Calu3 (cell line): Measurements from ENCODE around the gene INKA1. TPM values are rescaled to one million over a fixed set of nuclear protein-coding genes. Genes with fewer than 3 reads are reported as not detected.

ENCODE experiments used
- BruUV-seq: library from RNA; stranded (reverse); fragments of 400-500 nt; replicated peaks from 2 replicates; lab custom pipeline; 2021; lab: Mats Ljungman, UMichigan
- CTCF ChIA-PET: fragments of 300-600 bp; sonication (Branson Sonifier 250); formaldehyde crosslinking; loops from one replicate; lab custom pipeline; 2022; ENCODE audit warnings: antibody characterized with exemption; lab: Charles Lee
- DNase-seq: peaks from one replicate; pipeline ENCODE4 v3.0.0; 2022
- H3K27ac Mint-ChIP-seq: one replicate; pipeline ENCODE4 v1.8.0; 2022; ENCODE audit warnings: mixed read lengths; ENCODE audit not compliant: unreplicated experiment
- H3K27me3 Mint-ChIP-seq: one replicate; pipeline ENCODE4 v1.8.0; 2022; ENCODE audit warnings: mixed read lengths; ENCODE audit not compliant: unreplicated experiment
- H3K36me3 Mint-ChIP-seq: one replicate; pipeline ENCODE4 v1.8.0; 2022; ENCODE audit warnings: mild to moderate bottlenecking, moderate library complexity, mixed read lengths; ENCODE audit not compliant: insufficient read depth, unreplicated experiment
- H3K4me1 Mint-ChIP-seq: one replicate; pipeline ENCODE4 v1.8.0; 2022; ENCODE audit warnings: mild to moderate bottlenecking, low read depth, mixed read lengths; ENCODE audit not compliant: unreplicated experiment
- H3K4me3 Mint-ChIP-seq: one replicate; pipeline ENCODE4 v1.8.0; 2022; ENCODE audit warnings: mild to moderate bottlenecking, low read depth, moderate library complexity, mixed read lengths; ENCODE audit not compliant: unreplicated experiment
- H3K9me3 Mint-ChIP-seq: one replicate; pipeline ENCODE4 v1.8.0; 2022; ENCODE audit warnings: low read depth, mixed read lengths; ENCODE audit not compliant: unreplicated experiment
- intact Hi-C: fragments of 100-400 bp; cut with micrococcal nuclease; formaldehyde crosslinking; loops from one replicate; pipeline ENCODE4 v1.10.0; 2022; ENCODE audit not compliant: unreplicated experiment
- total RNA-seq: library from RNA; stranded (reverse); gene quantifications from 2 replicates; pipeline ENCODE4 v1.2.3, GENCODE V29; 2022
- TF ChIP-seq, protein P1 (sequence below): fragments of 200-600 bp; IDR thresholded peaks from one replicate; pipeline ENCODE4 v1.8.0; 2022; ENCODE audit warnings: antibody characterized with exemption; ENCODE audit not compliant: unreplicated experiment

Gene INKA1
- total RNA-seq, 1 experiment from 2014 or later = 0.35 TPM

- TF ChIP-seq, protein P1, sequence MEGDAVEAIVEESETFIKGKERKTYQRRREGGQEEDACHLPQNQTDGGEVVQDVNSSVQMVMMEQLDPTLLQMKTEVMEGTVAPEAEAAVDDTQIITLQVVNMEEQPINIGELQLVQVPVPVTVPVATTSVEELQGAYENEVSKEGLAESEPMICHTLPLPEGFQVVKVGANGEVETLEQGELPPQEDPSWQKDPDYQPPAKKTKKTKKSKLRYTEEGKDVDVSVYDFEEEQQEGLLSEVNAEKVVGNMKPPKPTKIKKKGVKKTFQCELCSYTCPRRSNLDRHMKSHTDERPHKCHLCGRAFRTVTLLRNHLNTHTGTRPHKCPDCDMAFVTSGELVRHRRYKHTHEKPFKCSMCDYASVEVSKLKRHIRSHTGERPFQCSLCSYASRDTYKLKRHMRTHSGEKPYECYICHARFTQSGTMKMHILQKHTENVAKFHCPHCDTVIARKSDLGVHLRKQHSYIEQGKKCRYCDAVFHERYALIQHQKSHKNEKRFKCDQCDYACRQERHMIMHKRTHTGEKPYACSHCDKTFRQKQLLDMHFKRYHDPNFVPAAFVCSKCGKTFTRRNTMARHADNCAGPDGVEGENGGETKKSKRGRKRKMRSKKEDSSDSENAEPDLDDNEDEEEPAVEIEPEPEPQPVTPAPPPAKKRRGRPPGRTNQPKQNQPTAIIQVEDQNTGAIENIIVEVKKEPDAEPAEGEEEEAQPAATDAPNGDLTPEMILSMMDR = no peak
- no TSS peak for BruUV-seq
- H3K27ac Mint-ChIP-seq = no peak overlapping the region
- H3K4me1 Mint-ChIP-seq = no peaks in the 10 kb centered on the region
- H3K36me3 Mint-ChIP-seq = peaks cover 39% of the 10 kb centered on the region
- peaks cover 5% of the 10 kb centered on the region for H3K27me3 Mint-ChIP-seq
- CTCF ChIA-PET = interaction anchor here (0.5 to 1.0 kb wide), 8 partner anchors 12 to 453 kb away, joined by 3 to 5 read pairs (median 3); partner anchors contain the start of gene MON1A
- DNase-seq = peak; percentile 29
- intact Hi-C loops = no loop called here
- H3K9me3 Mint-ChIP-seq = peaks cover 2% of the 10 kb centered on the region
- peak overlapping the region; percentile 79 for H3K4me3 Mint-ChIP-seq
Observed at GRCh38 chr3:49785565-49786356, 17.3 kb upstream of the INKA1 start.

GRCh38 chr3:49786357-49787181 is 16.5 kb upstream of the INKA1 start, which contains the start of gene IP6K1:
TSS of gene IP6K1 (minus strand) at chr3:49786542. CDS start at chr3:49748040, 38,502 bp downstream.
- TSS peak; percentile 98 for BruUV-seq
- CTCF ChIA-PET = interaction anchor here (0.5 to 1.0 kb wide), 8 partner anchors 12 to 454 kb away, joined by 3 to 5 read pairs (median 3); partner anchors contain the start of gene MON1A

GRCh38 chr3:49787182-49787464 is 15.9 kb upstream of the INKA1 start:
- DNase-seq = no peak
- Mint-ChIP-seq H3K4me3 (peak overlapping the region; percentile 79), H3K36me3 (peaks cover 39% of the 10 kb centered on the region), H3K27me3 (peaks cover 19% of the 10 kb centered on the region), H3K4me1 (no peaks in the 10 kb centered on the region), H3K9me3 (peaks cover 2% of the 10 kb centered on the region), H3K27ac (peak overlapping the region; percentile 88)
- CTCF ChIA-PET = no interaction called here
- no TSS peak for BruUV-seq
- TF ChIP-seq, protein P1 = no peak
- intact Hi-C loops = no loop called here

More at GRCh38 chr3:49786357-49787181, 16.5 kb upstream of the INKA1 start, which contains the start of gene IP6K1:
- Mint-ChIP-seq H3K36me3 (peaks cover 39% of the 10 kb centered on the region), H3K27ac (peak within 1 kb of the TSS; percentile 88), H3K9me3 (peaks cover 2% of the 10 kb centered on the region), H3K4me3 (peak within 1 kb of the TSS; percentile 79), H3K27me3 (peaks cover 13% of the 10 kb centered on the region), H3K4me1 (no peaks in the 10 kb centered on the region)
- intact Hi-C loops = no loop called here
- peak; percentile 99 for DNase-seq
- TF ChIP-seq, protein P1 = no peak

DNA sequence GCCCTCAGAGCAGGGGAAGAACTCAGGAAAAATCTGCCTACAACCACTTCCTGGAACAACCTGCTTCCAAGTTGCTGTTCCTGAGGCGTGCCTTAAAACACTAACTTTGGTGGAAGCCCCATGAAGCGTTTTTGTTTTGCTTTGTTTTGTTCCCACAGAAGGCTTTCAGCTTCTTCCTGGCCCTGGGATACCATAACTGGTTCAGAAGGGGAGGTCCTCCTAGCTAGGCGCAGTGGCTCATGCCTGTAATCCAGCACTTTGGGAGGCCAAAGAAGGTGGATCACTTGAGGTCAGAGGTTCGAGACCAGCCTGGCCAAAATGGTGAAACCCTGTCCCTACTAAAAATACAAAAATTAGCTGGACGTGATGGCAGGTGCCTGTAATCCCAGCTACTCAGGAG is 15.5 kb upstream of the INKA1 start:
- TF ChIP-seq, protein P1 = no peak
- Mint-ChIP-seq H3K4me1 (no peaks in the 10 kb centered on the region), H3K9me3 (peaks cover 2% of the 10 kb centered on the region), H3K27me3 (peaks cover 23% of the 10 kb centered on the region), H3K27ac (peak overlapping the region; percentile 88), H3K4me3 (peak overlapping the region; percentile 79), H3K36me3 (peaks cover 39% of the 10 kb centered on the region)
- CTCF ChIA-PET = no interaction called here
- BruUV-seq = no TSS peak
- intact Hi-C loops = no loop called here
- DNase-seq = no peak
